ENCODE data around the gene TEKT1.

The TEKT1 gene

DNA sequence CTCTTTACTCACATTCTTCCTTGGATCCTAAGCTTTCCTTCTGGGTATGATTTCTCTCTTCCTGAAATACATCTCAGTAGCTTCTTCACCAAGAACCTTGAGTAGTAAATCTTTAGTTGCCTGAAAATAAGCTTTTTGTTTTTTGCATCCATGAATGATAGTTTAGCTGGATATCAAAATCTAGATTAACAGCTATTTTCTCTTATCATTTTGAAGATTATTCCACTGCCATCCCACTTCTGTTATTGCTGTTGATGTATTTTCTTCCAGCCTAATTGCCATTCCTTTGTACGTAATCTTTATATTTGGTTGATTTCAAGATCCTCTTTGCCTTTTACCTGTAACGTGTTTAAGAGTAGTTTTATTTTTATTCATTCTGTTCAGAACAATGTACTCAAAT, 63.1 kb downstream of the TEKT1 start (continued):
- TF ChIP-seq, protein P1, sequence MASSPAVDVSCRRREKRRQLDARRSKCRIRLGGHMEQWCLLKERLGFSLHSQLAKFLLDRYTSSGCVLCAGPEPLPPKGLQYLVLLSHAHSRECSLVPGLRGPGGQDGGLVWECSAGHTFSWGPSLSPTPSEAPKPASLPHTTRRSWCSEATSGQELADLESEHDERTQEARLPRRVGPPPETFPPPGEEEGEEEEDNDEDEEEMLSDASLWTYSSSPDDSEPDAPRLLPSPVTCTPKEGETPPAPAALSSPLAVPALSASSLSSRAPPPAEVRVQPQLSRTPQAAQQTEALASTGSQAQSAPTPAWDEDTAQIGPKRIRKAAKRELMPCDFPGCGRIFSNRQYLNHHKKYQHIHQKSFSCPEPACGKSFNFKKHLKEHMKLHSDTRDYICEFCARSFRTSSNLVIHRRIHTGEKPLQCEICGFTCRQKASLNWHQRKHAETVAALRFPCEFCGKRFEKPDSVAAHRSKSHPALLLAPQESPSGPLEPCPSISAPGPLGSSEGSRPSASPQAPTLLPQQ (tag by site-specific recombination; IDR thresholded peaks at IDR 0.05) = no peak
- TF ChIP-seq ZNF501 (tag by site-specific recombination; IDR thresholded peaks at IDR 0.05) (no peak), ZSCAN23 (tag by site-specific recombination; IDR thresholded peaks at IDR 0.05) (no peak), ZNF518A (tag by site-specific recombination; conservative IDR thresholded peaks at IDR 0.05; ENCODE audit: low read depth) (no peak), ZBTB6 (tag by site-specific recombination; IDR thresholded peaks at IDR 0.05) (no peak), KLF7 (tag by site-specific recombination; IDR thresholded peaks at IDR 0.05; ENCODE audit: borderline replicate concordance) (no peak), ZNF311 (tag by site-specific recombination; IDR thresholded peaks at IDR 0.05; ENCODE audit: borderline replicate concordance) (no peak), GLIS2 (tag by site-specific recombination; IDR thresholded peaks at IDR 0.05) (no peak), ZNF600 (tag by site-specific recombination; IDR thresholded peaks at IDR 0.05) (no peak), ZNF571 (tag by site-specific recombination; IDR thresholded peaks at IDR 0.05) (no peak)

DNA sequence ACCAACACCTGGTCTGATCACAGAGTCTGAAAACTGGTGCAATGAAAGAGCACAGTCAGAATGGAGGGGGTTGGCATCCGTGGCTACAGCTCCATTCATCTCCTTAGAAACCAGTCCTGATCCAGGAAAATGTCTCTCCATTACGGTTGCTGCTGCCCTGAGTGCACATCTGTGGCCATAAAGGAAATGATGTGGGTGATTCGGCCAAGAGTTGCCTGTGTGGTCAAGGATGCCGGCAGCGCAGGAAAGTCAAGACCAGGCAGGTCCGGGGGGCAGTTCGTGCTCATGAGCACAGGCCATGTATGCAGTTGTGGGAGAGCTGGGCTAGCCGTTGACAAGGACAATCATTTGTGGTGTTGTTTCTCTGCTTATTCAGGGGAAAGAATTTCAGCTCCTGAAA, 69.8 kb downstream of the TEKT1 start:
- ChIA-PET CTCF (no interaction called here), POLR2A (no interaction called here)
- Histone ChIP-seq H3K9me3 (ENCODE audit: control insufficient read depth, insufficient read depth, low read depth, low read length) (no peaks in the 10 kb centered on the region), H3K4me1 (ENCODE audit: control insufficient read depth, insufficient read depth, low read length) (no peaks in the 10 kb centered on the region), H3K27ac (ENCODE audit: extremely low read depth, low read depth, low read length) (no peak overlapping the region), H3K36me3 (ENCODE audit: control insufficient read depth in 2 of 2, insufficient read depth in 1 of 2, low read length in 2 of 2) (no peaks in the 10 kb centered on the region), H3K4me3 (ENCODE audit: low read depth, low read length) (no peak overlapping the region)
- TF ChIP-seq ZNF830 (tag by site-specific recombination; IDR thresholded peaks at IDR 0.05; ENCODE audit: low read depth) = no peak
- TF ChIP-seq ZSCAN18 (tag by site-specific recombination; IDR thresholded peaks at IDR 0.05) = no peak
- TF ChIP-seq ZNF335 (tag by site-specific recombination; conservative IDR thresholded peaks at IDR 0.05) = no peak
- TF ChIP-seq ZNF555 (tag by site-specific recombination; conservative IDR thresholded peaks at IDR 0.05) = no peak
- no peak for TF ChIP-seq ZNF132 (tag by site-specific recombination; IDR thresholded peaks at IDR 0.05; ENCODE audit: borderline replicate concordance)
- no peak for TF ChIP-seq ZNF362 (tag by site-specific recombination; IDR thresholded peaks at IDR 0.05)
- no peak for TF ChIP-seq ZNF341 (tag by site-specific recombination; IDR thresholded peaks at IDR 0.05; ENCODE audit: low read depth)
- TF ChIP-seq, protein P2, sequence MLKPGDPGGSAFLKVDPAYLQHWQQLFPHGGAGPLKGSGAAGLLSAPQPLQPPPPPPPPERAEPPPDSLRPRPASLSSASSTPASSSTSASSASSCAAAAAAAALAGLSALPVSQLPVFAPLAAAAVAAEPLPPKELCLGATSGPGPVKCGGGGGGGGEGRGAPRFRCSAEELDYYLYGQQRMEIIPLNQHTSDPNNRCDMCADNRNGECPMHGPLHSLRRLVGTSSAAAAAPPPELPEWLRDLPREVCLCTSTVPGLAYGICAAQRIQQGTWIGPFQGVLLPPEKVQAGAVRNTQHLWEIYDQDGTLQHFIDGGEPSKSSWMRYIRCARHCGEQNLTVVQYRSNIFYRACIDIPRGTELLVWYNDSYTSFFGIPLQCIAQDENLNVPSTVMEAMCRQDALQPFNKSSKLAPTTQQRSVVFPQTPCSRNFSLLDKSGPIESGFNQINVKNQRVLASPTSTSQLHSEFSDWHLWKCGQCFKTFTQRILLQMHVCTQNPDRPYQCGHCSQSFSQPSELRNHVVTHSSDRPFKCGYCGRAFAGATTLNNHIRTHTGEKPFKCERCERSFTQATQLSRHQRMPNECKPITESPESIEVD (tag by site-specific recombination; IDR thresholded peaks at IDR 0.05) = no peak
- no peak for TF ChIP-seq ZNF211 (tag by site-specific recombination; IDR thresholded peaks at IDR 0.05; ENCODE audit: low read depth)
- no peak for TF ChIP-seq ZNF529 (tag by site-specific recombination; IDR thresholded peaks at IDR 0.05; ENCODE audit: insufficient replicate concordance)
- no peak for TF ChIP-seq ZSCAN23 (tag by site-specific recombination; IDR thresholded peaks at IDR 0.05)
- no peak for TF ChIP-seq ZNF324 (tag by site-specific recombination; IDR thresholded peaks at IDR 0.05)
- TF ChIP-seq, protein P3, sequence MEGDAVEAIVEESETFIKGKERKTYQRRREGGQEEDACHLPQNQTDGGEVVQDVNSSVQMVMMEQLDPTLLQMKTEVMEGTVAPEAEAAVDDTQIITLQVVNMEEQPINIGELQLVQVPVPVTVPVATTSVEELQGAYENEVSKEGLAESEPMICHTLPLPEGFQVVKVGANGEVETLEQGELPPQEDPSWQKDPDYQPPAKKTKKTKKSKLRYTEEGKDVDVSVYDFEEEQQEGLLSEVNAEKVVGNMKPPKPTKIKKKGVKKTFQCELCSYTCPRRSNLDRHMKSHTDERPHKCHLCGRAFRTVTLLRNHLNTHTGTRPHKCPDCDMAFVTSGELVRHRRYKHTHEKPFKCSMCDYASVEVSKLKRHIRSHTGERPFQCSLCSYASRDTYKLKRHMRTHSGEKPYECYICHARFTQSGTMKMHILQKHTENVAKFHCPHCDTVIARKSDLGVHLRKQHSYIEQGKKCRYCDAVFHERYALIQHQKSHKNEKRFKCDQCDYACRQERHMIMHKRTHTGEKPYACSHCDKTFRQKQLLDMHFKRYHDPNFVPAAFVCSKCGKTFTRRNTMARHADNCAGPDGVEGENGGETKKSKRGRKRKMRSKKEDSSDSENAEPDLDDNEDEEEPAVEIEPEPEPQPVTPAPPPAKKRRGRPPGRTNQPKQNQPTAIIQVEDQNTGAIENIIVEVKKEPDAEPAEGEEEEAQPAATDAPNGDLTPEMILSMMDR (tag by site-specific recombination; IDR thresholded peaks at IDR 0.05) = no peak

Data from HEK293 (cell line).